ENCODE data around the gene RNF167.

DNA sequence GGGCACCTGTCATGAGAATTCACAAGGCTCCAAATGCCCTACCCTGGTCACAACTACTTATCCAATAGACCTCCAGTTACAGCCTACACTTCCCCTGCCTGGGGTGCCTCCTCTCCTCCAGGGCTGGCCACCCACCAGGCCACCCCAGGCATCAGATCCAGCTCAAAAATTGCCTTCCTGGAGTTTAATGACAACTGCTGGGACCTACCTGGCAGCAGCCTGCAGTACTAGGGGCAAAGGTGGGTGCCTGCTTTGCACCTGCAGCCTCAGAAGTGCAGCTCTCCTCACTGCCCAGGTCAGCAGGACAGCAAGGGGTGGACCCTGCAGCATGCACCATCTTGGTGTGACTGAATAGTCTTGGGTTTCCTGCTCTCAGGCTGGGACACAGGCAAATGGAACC, 4.4 kb upstream of the RNF167 start:
- TF ChIP-seq, protein P1, sequence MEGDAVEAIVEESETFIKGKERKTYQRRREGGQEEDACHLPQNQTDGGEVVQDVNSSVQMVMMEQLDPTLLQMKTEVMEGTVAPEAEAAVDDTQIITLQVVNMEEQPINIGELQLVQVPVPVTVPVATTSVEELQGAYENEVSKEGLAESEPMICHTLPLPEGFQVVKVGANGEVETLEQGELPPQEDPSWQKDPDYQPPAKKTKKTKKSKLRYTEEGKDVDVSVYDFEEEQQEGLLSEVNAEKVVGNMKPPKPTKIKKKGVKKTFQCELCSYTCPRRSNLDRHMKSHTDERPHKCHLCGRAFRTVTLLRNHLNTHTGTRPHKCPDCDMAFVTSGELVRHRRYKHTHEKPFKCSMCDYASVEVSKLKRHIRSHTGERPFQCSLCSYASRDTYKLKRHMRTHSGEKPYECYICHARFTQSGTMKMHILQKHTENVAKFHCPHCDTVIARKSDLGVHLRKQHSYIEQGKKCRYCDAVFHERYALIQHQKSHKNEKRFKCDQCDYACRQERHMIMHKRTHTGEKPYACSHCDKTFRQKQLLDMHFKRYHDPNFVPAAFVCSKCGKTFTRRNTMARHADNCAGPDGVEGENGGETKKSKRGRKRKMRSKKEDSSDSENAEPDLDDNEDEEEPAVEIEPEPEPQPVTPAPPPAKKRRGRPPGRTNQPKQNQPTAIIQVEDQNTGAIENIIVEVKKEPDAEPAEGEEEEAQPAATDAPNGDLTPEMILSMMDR (IDR thresholded peaks at IDR 0.05; ENCODE audit: poor library complexity) = no peak
- no peak for TF ChIP-seq EZH2 (IDR thresholded peaks at IDR 0.05; ENCODE audit: borderline replicate concordance)
- TF ChIP-seq EZH2phosphoT487 (IDR thresholded peaks at IDR 0.05; ENCODE audit: low read depth, severe bottlenecking, unreplicated experiment) = no peak
